ENCODE data around the gene NOS3. TPM values are rescaled to one million over a fixed set of nuclear protein-coding genes. Genes with fewer than 3 reads are reported as not detected.
A peak's percentile ranks its signal among the peaks of the same experiment; 100 is the strongest.

The NOS3 gene
- total and polyA plus RNA-seq, 2 donors (not counting 3 experiments of a cell fraction or from before 2014, with no cell fraction given), result 82.8 to 95.1 TPM

DNA sequence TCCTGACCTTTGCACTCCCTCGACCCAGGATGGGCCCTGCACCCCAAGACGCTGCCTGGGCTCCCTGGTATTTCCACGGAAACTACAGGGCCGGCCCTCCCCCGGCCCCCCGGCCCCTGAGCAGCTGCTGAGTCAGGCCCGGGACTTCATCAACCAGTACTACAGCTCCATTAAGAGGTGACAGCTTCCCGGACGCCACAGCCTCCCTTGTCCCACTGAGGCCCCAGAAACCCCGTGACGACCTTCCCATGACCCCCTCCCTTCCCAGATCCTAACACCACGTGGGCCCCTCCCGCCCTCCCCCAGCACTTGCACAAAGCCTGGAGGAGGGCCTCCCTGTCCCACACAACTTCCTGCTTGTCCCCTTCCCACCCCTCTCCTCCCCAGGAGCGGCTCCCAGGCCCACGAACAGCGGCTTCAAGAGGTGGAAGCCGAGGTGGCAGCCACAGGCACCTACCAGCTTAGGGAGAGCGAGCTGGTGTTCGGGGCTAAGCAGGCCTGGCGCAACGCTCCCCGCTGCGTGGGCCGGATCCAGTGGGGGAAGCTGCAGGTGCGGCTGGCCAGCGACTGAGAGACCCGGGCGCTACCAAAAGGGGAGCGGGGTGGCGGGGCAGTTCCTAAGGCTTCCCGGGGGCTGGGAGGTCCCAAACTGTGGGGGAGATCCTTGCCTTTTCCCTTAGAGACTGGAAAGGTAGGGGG lies 5.7 kb downstream of the NOS3 start:
- peak overlapping the region in 1 of 3 experiments; percentile 15 for H3K4me3 ChIP-seq (replicated peaks in 1 of 3; ENCODE audit: insufficient read depth in 1 of 3, low read depth in 1 of 3, low read length in 3 of 3)
- H3K4me1 ChIP-seq (ENCODE audit: control insufficient read depth, extremely low read depth, insufficient read depth, low read length), result peaks cover 28% of the 10 kb centered on the region
- H4K20me1 ChIP-seq (replicated peaks; ENCODE audit: control insufficient read depth, extremely low read depth, insufficient read depth, low read length), result no peaks in the 10 kb centered on the region
- H2AFZ ChIP-seq (ENCODE audit: low read depth, low read length), result no peak overlapping the region
- TF ChIP-seq POLR2A (IDR thresholded peaks at IDR 0.05; ENCODE audit: low read depth, low read length) (no peak), EZH2 (IDR thresholded peaks at IDR 0.05; ENCODE audit: borderline replicate concordance, low read depth, low read length, severe bottlenecking) (no peak), FOS (IDR thresholded peaks at IDR 0.05; ENCODE audit: borderline replicate concordance, insufficient read depth, low read length) (no peak)
- TF ChIP-seq, protein P1, sequence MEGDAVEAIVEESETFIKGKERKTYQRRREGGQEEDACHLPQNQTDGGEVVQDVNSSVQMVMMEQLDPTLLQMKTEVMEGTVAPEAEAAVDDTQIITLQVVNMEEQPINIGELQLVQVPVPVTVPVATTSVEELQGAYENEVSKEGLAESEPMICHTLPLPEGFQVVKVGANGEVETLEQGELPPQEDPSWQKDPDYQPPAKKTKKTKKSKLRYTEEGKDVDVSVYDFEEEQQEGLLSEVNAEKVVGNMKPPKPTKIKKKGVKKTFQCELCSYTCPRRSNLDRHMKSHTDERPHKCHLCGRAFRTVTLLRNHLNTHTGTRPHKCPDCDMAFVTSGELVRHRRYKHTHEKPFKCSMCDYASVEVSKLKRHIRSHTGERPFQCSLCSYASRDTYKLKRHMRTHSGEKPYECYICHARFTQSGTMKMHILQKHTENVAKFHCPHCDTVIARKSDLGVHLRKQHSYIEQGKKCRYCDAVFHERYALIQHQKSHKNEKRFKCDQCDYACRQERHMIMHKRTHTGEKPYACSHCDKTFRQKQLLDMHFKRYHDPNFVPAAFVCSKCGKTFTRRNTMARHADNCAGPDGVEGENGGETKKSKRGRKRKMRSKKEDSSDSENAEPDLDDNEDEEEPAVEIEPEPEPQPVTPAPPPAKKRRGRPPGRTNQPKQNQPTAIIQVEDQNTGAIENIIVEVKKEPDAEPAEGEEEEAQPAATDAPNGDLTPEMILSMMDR (IDR thresholded peaks at IDR 0.05; ENCODE audit: extremely low read depth in 1 of 2, insufficient read depth in 1 of 2, low read depth in 1 of 2, low read length in 2 of 2), result no peak
- POLR2A ChIA-PET, result no interaction called here
- dilution Hi-C loops (cut with MboI; ENCODE audit: extremely low pct_ligation_motif_present, low sequenced_read_pairs) (no loop called here), intact Hi-C loops (cut with micrococcal nuclease) (no loop called here)
- CTCF ChIA-PET, result interaction anchor here (1.0 to 2.3 kb wide), 2 partner anchors 11 to 13 kb away, joined by 4 to 10 read pairs; no protein-coding TSS in a partner anchor
- no peak for DNase-seq (ENCODE audit: low read depth, low spot score)
- peaks cover 0 to 28% of the 10 kb centered on the region in 2 experiments for H3K36me3 ChIP-seq (ENCODE audit: control insufficient read depth in 2 of 2, extremely low read depth in 1 of 2, insufficient read depth in 2 of 2, low read length in 2 of 2)
- H3K9me3 ChIP-seq (replicated peaks; ENCODE audit: control insufficient read depth, insufficient read depth, low read length), result no peaks in the 10 kb centered on the region
- H3K4me2 ChIP-seq (ENCODE audit: insufficient read depth, low read length), result no peak overlapping the region
- no peak for FAIRE-seq
- H3K9me1 ChIP-seq (replicated peaks; ENCODE audit: control insufficient read depth, extremely low read depth, insufficient read depth, low read length), result no peaks in the 10 kb centered on the region
- no peak overlapping the region for H3K27ac ChIP-seq (ENCODE audit: insufficient read depth, low read depth, low read length)
- no TSS peak for BruUV-seq (replicated peaks)
- H3K9ac ChIP-seq (replicated peaks; ENCODE audit: extremely low read depth, insufficient read depth, low read length), result no peak overlapping the region
- peaks cover 7% of the 10 kb centered on the region for H3K79me2 ChIP-seq (ENCODE audit: control insufficient read depth, insufficient read depth, low read length)
- no peaks in the 10 kb centered on the region for H3K27me3 ChIP-seq (ENCODE audit: control insufficient read depth in 2 of 2, insufficient read depth in 2 of 2, low read length in 2 of 2)

DNA sequence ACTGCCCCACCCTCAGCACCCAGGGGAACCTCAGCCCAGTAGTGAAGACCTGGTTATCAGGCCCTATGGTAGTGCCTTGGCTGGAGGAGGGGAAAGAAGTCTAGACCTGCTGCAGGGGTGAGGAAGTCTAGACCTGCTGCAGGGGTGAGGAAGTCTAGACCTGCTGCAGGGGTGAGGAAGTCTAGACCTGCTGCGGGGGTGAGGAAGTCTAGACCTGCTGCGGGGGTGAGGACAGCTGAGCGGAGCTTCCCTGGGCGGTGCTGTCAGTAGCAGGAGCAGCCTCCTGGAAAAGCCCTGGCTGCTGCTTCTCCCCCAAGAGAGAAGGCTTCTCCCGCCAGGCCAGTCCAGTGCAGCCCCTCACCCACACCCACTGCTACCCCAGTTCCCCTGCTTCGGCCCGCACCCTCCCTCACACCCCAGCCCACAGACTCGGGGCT lies 6.3 kb downstream of the NOS3 start:
- TF ChIP-seq GATA2 (IDR thresholded peaks at IDR 0.05; ENCODE audit: insufficient read depth, insufficient read length, low read depth, low read length), result no peak
- TF ChIP-seq MYC (IDR thresholded peaks at IDR 0.05; ENCODE audit: low read depth, low read length), result no peak
- TF ChIP-seq POLR2A (IDR thresholded peaks at IDR 0.05; ENCODE audit: low read depth, low read length), result no peak
- TF ChIP-seq POLR2AphosphoS5 (IDR thresholded peaks at IDR 0.05; ENCODE audit: insufficient read depth, low read depth, low read length), result no peak
- no TSS peak for BruUV-seq (replicated peaks)
- FAIRE-seq (no peak), DNase-seq (ENCODE audit: low read depth, low spot score) (no peak)
- no peaks in the 10 kb centered on the region for H4K20me1 ChIP-seq (replicated peaks; ENCODE audit: control insufficient read depth, extremely low read depth, insufficient read depth, low read length)
- H3K27ac ChIP-seq (ENCODE audit: insufficient read depth, low read depth, low read length), result no peak overlapping the region
- intact Hi-C loops (cut with micrococcal nuclease) (no loop called here), dilution Hi-C loops (cut with MboI; ENCODE audit: extremely low pct_ligation_motif_present, low sequenced_read_pairs) (no loop called here)
- no peak overlapping the region for H2AFZ ChIP-seq (ENCODE audit: low read depth, low read length)
- ChIA-PET CTCF (interaction anchor here (1.0 to 2.3 kb wide), 3 partner anchors 8 to 11 kb away, joined by 3 to 10 read pairs (median 5); no protein-coding TSS in a partner anchor), POLR2A (no interaction called here)
- no peaks in the 10 kb centered on the region for H3K27me3 ChIP-seq (ENCODE audit: control insufficient read depth in 2 of 2, insufficient read depth in 2 of 2, low read length in 2 of 2)
- no peak overlapping the region for H3K4me3 ChIP-seq (replicated peaks in 1 of 3; ENCODE audit: insufficient read depth in 1 of 3, low read depth in 1 of 3, low read length in 3 of 3)
- no peak overlapping the region for H3K4me2 ChIP-seq (ENCODE audit: insufficient read depth, low read length)
- H3K9me1 ChIP-seq (replicated peaks; ENCODE audit: control insufficient read depth, extremely low read depth, insufficient read depth, low read length), result no peaks in the 10 kb centered on the region
- H3K36me3 ChIP-seq (ENCODE audit: control insufficient read depth in 2 of 2, extremely low read depth in 1 of 2, insufficient read depth in 2 of 2, low read length in 2 of 2), result peaks cover 0 to 34% of the 10 kb centered on the region in 2 experiments
- H3K9me3 ChIP-seq (replicated peaks; ENCODE audit: control insufficient read depth, insufficient read depth, low read length), result no peaks in the 10 kb centered on the region
- H3K9ac ChIP-seq (replicated peaks; ENCODE audit: extremely low read depth, insufficient read depth, low read length), result no peak overlapping the region
- H3K4me1 ChIP-seq (ENCODE audit: control insufficient read depth, extremely low read depth, insufficient read depth, low read length), result peaks cover 27% of the 10 kb centered on the region
- H3K79me2 ChIP-seq (ENCODE audit: control insufficient read depth, insufficient read depth, low read length), result peaks cover 7% of the 10 kb centered on the region
